HepG2 (cell line): ENCODE data around the gene RNF182. TPM values are rescaled to one million over a fixed set of nuclear protein-coding genes. Genes with fewer than 3 reads are reported as not detected.
"Not testable (repeated sequence)": the region's sequence is repeated elsewhere in the genome, so short reads cannot be mapped to it uniquely, and the experiment has no call there.

ENCODE experiments used
- ATAC-seq: fragments of 200-7000 bp; cut with Tn5 transposase; 3 replicates; pipeline ENCODE4 v1.9.1; 2020; ENCODE audit warnings: mild to moderate bottlenecking, moderate library complexity
- BruUV-seq: library from RNA; stranded (reverse); fragments of 400-500 nt; replicated peaks from 2 replicates; lab custom pipeline; 2021; lab: Mats Ljungman, UMichigan
- CTCF ChIA-PET: fragments of 300-600 bp; formaldehyde crosslinking; extraction: SDS; loops from one replicate; lab custom pipeline; 2021; ENCODE audit warnings: low total read pairs, inconsistent platforms, low intra/inter-chr PET ratio; lab: Yijun Ruan, JAX
- POLR2A ChIA-PET: fragments of 350-600 bp; sonication (Branson Sonifier 250); formaldehyde crosslinking; loops from one replicate; lab custom pipeline; 2020; ENCODE audit warnings: antibody characterized with exemption, inconsistent platforms; lab: Yijun Ruan, JAX
- DNase-seq: peaks from one replicate; pipeline ENCODE4 v3.0.0-alpha.2; 2015; ENCODE audit warnings: low spot score
- FAIRE-seq: peaks from 3 replicates; lab custom pipeline; 2011; peaks lifted over from hg19 to GRCh38; lab: Jason Lieb, UNC
- H2AFZ ChIP-seq: one replicate; pipeline ENCODE4 v1.6.1; 2011; ENCODE audit warnings: low read length, inconsistent platforms
- H3K27ac ChIP-seq: fragments of 300-600 bp; 3 replicates; pipeline ENCODE4 v1.8.0; 2011; ENCODE audit warnings: mixed run types, mild to moderate bottlenecking, mixed read lengths, low read length, inconsistent platforms; ENCODE audit not compliant: insufficient read depth; ENCODE audit errors: extremely low read length
- H3K27me3 ChIP-seq, 2 experiments: fragments of 200-600 bp in 1 of 2; 2 replicates in 1 of 2; 3 replicates in 1 of 2; pipeline versions ENCODE4 v1.6.0 to v1.8.0; 2011; ENCODE audit warnings: low read length in 2 of 2, mild to moderate bottlenecking in 2 of 2, moderate library complexity in 2 of 2, inconsistent platforms in 1 of 2; ENCODE audit not compliant: insufficient read depth in 2 of 2, control insufficient read depth in 1 of 2
- H3K36me3 ChIP-seq, 2 experiments: fragments of 200-600 bp in 1 of 2; replicated peaks in 1 of 2; 2 replicates in 1 of 2; 3 replicates in 1 of 2; pipeline versions ENCODE4 v1.5.1 to v1.8.0; 2011; ENCODE audit warnings: low read length in 2 of 2, inconsistent platforms in 1 of 2; ENCODE audit not compliant: insufficient read depth in 2 of 2, control insufficient read depth in 1 of 2
- H3K4me1 ChIP-seq: 2 replicates; pipeline ENCODE4 v1.5.1; 2012; ENCODE audit warnings: low read length, inconsistent platforms; ENCODE audit not compliant: insufficient read depth
- H3K4me2 ChIP-seq: 2 replicates; pipeline ENCODE4 v1.6.0; 2011; ENCODE audit warnings: low read depth, low read length, inconsistent platforms
- H3K4me3 ChIP-seq, 3 experiments: fragments of 200-600 bp in 1 of 3; sonication (generic), shearing (Covaris generic) in 1 of 3; replicated peaks in 1 of 3; 2 replicates each; pipeline ENCODE4 v1.5.1; 2011 to 2016; ENCODE audit warnings: low read length in 3 of 3, inconsistent platforms in 2 of 3, low read depth in 2 of 3, mild to moderate bottlenecking in 2 of 3, control low read depth in 1 of 3, mixed read lengths in 1 of 3; ENCODE audit not compliant: insufficient read depth in 1 of 3
- H3K79me2 ChIP-seq: one replicate; pipeline ENCODE4 v1.6.1; 2011; ENCODE audit warnings: low read length, inconsistent platforms; ENCODE audit not compliant: insufficient read depth
- H3K9ac ChIP-seq: 2 replicates; pipeline ENCODE4 v1.6.0; 2011; ENCODE audit warnings: mild to moderate bottlenecking, low read depth, low read length, inconsistent platforms; ENCODE audit not compliant: insufficient read depth
- H3K9me3 ChIP-seq: 2 replicates; pipeline ENCODE4 v1.5.1; 2012; ENCODE audit warnings: mild to moderate bottlenecking, low read length
- H4K20me1 ChIP-seq: 2 replicates; pipeline ENCODE4 v1.6.0; 2011; ENCODE audit warnings: inconsistent platforms, mild to moderate bottlenecking, low read length, moderate library complexity; ENCODE audit not compliant: insufficient read depth
- ARNTL ChIP-seq: sonication (generic); formaldehyde crosslinking; IDR thresholded peaks from 2 replicates; pipeline ENCODE4 v1.4.0; 2020; ENCODE audit warnings: mild to moderate bottlenecking, missing genetic modification reagents
- CBX1 ChIP-seq: IDR thresholded peaks from one replicate; pipeline ENCODE4 v1.6.1; 2016; ENCODE audit warnings: antibody characterized with exemption, low read depth
- ZNF256 ChIP-seq: sonication (generic); formaldehyde crosslinking; conservative IDR thresholded peaks from 2 replicates; pipeline ENCODE4 v1.4.0; 2020; ENCODE audit warnings: missing genetic modification reagents
- ZNF30 ChIP-seq: sonication (generic); formaldehyde crosslinking; IDR thresholded peaks from 2 replicates; pipeline ENCODE4 v1.5.0; 2020; ENCODE audit warnings: mild to moderate bottlenecking, missing genetic modification reagents
- ZNF430 ChIP-seq: sonication (generic); formaldehyde crosslinking; IDR thresholded peaks from 2 replicates; pipeline ENCODE4 v1.9.0; 2021; ENCODE audit warnings: mild to moderate bottlenecking, missing genetic modification reagents
- ZNF556 ChIP-seq: sonication (generic); formaldehyde crosslinking; IDR thresholded peaks from 2 replicates; pipeline ENCODE4 v1.4.0; 2020; ENCODE audit warnings: mild to moderate bottlenecking, missing genetic modification reagents, borderline replicate concordance
- ZSCAN30 ChIP-seq: sonication (generic); formaldehyde crosslinking; IDR thresholded peaks from 2 replicates; pipeline ENCODE4 v1.5.0; 2020; ENCODE audit warnings: mild to moderate bottlenecking, missing genetic modification reagents
- WGBS: methylation state at CpG from one replicate; pipeline ENCODE4 v1.1.6; 2017; ENCODE audit warnings: low lambda C conversion rate; 5-methylcytosine and 5-hydroxymethylcytosine counted together
- in situ Hi-C: cut with HindIII; loops from 2 replicates; pipeline ENCODE4 v1.10.0; 2017; ENCODE audit warnings: low pct_unique_long_range_greater_than_20kb; ENCODE audit not compliant: extremely low pct_ligation_motif_present
- intact Hi-C: fragments of 100-400 bp; cut with micrococcal nuclease; formaldehyde crosslinking; loops from one replicate; pipeline ENCODE4 v1.10.0; 2022; ENCODE audit not compliant: unreplicated experiment
- polyA plus RNA-seq, 8 experiments: library from polyadenylated mRNA; depleted of rRNA in 3 of 8; stranded (reverse) in 7 of 8; unstranded in 1 of 8; fragments of >200 nt; fragmentation: Illumina TruSeq in 4 of 8; extraction: Trizol in 4 of 8; gene quantifications; 2 replicates each; pipeline versions ENCODE4 v1.2.1 to v1.2.3, GENCODE V29; 2011 to 2016; ENCODE audit warnings: low read depth in 4 of 8, missing spikeins in 1 of 8, mixed read lengths in 1 of 8; ENCODE audit not compliant: insufficient read depth in 1 of 8
- total RNA-seq, 5 experiments: library from RNA; depleted of rRNA; stranded (reverse); fragments of >200 nt; fragmentation: Illumina TruSeq; extraction: Trizol; gene quantifications; 2 replicates each; pipeline ENCODE4 v1.2.3, GENCODE V29; 2016; ENCODE audit warnings: low read depth in 1 of 5
- TF ChIP-seq, protein P1 (sequence below): IDR thresholded peaks from 2 replicates; pipeline ENCODE4 v1.6.1; 2016

Gene RNF182
- total and polyA plus RNA-seq, 2 of the 13 experiments (the other 11 are each of a cell fraction or from before 2014, with no cell fraction given): not detected

DNA sequence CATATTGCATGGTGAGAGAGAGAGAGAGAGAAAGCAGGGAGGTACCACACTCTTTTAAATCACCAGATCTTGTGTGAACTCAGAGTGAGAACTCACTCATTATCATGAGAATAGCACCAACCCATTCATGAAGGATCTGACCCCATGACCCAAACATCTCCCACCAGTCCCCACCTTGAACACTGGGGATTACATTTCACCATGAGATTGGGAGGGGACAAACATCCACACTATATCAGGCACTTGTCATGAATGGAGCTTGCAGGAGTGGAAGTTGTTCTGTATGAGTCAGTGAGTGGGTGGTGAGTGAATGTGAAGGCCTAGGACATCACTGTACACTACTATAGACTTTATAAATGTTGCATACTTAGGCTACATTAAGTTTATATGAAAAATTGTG, 47.7 kb upstream of the RNF182 start:
- BruUV-seq: no TSS peak
- Histone ChIP-seq H4K20me1 (no peaks in the 10 kb centered on the region), H3K4me1 (peaks cover 13% of the 10 kb centered on the region), H3K36me3 (no peaks in the 10 kb centered on the region), H3K4me3 (no peak overlapping the region), H3K79me2 (no peaks in the 10 kb centered on the region), H3K27me3 (peaks cover 1 to 28% of the 10 kb centered on the region in 2 experiments; a peak in 4 of 5 replicates), H3K4me2 (no peak overlapping the region), H3K27ac (no peak overlapping the region), H2AFZ (no peak overlapping the region), H3K9me3 (no peaks in the 10 kb centered on the region), H3K9ac (no peak overlapping the region)
- POLR2A ChIA-PET: no interaction called here
- DNase-seq (no peak), FAIRE-seq (no peak), ATAC-seq (no peak)
- CTCF ChIA-PET: no interaction called here
- no peak for TF ChIP-seq CBX1
- TF ChIP-seq ZNF556 (CRISPR knock-in tag): no peak
- no peak for TF ChIP-seq ARNTL (CRISPR knock-in tag)
- no peak for TF ChIP-seq ZNF30 (CRISPR knock-in tag)
- TF ChIP-seq, protein P1, sequence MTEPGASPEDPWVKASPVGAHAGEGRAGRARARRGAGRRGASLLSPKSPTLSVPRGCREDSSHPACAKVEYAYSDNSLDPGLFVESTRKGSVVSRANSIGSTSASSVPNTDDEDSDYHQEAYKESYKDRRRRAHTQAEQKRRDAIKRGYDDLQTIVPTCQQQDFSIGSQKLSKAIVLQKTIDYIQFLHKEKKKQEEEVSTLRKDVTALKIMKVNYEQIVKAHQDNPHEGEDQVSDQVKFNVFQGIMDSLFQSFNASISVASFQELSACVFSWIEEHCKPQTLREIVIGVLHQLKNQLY (CRISPR knock-in tag): no peak
- no peak for TF ChIP-seq ZNF430 (CRISPR knock-in tag)
- TF ChIP-seq ZSCAN30: no peak
- no peak for TF ChIP-seq ZNF256 (CRISPR knock-in tag)
- in situ Hi-C loops: no loop called here
- intact Hi-C loops: no loop called here

DNA sequence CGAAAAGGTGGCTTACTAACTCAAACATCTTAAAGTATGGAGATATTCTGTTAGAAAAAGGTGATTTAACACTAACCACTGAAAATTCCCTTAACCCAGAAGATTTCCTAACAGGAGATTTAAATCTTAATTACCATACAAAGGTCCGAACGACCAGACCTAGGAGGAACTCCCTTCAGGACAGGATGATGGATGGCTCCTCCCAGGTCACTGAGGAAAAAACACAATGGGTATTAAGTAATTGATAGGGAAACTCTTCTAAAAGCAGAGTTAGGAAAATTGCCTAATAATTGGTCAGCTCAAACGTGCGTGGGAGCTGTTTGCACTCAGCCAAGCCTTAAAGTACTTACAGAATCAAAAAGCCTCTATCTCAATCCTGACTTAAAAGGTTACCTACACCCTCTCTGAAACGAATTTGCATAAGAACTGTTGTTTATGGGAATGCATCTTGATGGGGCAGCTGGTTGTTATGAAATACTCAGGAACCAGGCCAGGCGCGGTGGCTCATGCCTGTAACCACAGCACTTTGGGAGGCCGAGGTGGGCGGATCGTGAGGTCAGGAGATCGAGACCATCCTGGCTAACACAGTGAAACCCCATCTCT, 44.6 kb upstream of the RNF182 start:
- ATAC-seq, H3K4me2 ChIP-seq, H4K20me1 ChIP-seq, POLR2A ChIA-PET, FAIRE-seq, H3K27ac ChIP-seq, H3K4me1 ChIP-seq, H3K36me3 ChIP-seq, H3K4me3 ChIP-seq, DNase-seq, H2AFZ ChIP-seq, in situ Hi-C loops, H3K9me3 ChIP-seq, H3K79me2 ChIP-seq, intact Hi-C loops, H3K9ac ChIP-seq, CTCF ChIA-PET, BruUV-seq: not testable (repeated sequence)
- WGBS: 53% methylated on average over 12 of the region's 12 CpGs
- H3K27me3 ChIP-seq: peaks cover 1 to 16% of the 10 kb centered on the region in 2 experiments; a peak in 2 of 5 replicates
